ENCODE results near the gene SLC16A7. TPM values are rescaled to one million over a fixed set of nuclear protein-coding genes. Genes with fewer than 3 reads are reported as not detected.

The SLC16A7 gene
- total and polyA plus RNA-seq, 2 of the 8 experiments (the other 6 are each of a cell fraction or from before 2014, with no cell fraction given), result 0.74 to 4.3 TPM

GRCh38 chr12:59808317-59808910 is 212.6 kb downstream of the SLC16A7 start (continued):
- TF ChIP-seq, protein P1, sequence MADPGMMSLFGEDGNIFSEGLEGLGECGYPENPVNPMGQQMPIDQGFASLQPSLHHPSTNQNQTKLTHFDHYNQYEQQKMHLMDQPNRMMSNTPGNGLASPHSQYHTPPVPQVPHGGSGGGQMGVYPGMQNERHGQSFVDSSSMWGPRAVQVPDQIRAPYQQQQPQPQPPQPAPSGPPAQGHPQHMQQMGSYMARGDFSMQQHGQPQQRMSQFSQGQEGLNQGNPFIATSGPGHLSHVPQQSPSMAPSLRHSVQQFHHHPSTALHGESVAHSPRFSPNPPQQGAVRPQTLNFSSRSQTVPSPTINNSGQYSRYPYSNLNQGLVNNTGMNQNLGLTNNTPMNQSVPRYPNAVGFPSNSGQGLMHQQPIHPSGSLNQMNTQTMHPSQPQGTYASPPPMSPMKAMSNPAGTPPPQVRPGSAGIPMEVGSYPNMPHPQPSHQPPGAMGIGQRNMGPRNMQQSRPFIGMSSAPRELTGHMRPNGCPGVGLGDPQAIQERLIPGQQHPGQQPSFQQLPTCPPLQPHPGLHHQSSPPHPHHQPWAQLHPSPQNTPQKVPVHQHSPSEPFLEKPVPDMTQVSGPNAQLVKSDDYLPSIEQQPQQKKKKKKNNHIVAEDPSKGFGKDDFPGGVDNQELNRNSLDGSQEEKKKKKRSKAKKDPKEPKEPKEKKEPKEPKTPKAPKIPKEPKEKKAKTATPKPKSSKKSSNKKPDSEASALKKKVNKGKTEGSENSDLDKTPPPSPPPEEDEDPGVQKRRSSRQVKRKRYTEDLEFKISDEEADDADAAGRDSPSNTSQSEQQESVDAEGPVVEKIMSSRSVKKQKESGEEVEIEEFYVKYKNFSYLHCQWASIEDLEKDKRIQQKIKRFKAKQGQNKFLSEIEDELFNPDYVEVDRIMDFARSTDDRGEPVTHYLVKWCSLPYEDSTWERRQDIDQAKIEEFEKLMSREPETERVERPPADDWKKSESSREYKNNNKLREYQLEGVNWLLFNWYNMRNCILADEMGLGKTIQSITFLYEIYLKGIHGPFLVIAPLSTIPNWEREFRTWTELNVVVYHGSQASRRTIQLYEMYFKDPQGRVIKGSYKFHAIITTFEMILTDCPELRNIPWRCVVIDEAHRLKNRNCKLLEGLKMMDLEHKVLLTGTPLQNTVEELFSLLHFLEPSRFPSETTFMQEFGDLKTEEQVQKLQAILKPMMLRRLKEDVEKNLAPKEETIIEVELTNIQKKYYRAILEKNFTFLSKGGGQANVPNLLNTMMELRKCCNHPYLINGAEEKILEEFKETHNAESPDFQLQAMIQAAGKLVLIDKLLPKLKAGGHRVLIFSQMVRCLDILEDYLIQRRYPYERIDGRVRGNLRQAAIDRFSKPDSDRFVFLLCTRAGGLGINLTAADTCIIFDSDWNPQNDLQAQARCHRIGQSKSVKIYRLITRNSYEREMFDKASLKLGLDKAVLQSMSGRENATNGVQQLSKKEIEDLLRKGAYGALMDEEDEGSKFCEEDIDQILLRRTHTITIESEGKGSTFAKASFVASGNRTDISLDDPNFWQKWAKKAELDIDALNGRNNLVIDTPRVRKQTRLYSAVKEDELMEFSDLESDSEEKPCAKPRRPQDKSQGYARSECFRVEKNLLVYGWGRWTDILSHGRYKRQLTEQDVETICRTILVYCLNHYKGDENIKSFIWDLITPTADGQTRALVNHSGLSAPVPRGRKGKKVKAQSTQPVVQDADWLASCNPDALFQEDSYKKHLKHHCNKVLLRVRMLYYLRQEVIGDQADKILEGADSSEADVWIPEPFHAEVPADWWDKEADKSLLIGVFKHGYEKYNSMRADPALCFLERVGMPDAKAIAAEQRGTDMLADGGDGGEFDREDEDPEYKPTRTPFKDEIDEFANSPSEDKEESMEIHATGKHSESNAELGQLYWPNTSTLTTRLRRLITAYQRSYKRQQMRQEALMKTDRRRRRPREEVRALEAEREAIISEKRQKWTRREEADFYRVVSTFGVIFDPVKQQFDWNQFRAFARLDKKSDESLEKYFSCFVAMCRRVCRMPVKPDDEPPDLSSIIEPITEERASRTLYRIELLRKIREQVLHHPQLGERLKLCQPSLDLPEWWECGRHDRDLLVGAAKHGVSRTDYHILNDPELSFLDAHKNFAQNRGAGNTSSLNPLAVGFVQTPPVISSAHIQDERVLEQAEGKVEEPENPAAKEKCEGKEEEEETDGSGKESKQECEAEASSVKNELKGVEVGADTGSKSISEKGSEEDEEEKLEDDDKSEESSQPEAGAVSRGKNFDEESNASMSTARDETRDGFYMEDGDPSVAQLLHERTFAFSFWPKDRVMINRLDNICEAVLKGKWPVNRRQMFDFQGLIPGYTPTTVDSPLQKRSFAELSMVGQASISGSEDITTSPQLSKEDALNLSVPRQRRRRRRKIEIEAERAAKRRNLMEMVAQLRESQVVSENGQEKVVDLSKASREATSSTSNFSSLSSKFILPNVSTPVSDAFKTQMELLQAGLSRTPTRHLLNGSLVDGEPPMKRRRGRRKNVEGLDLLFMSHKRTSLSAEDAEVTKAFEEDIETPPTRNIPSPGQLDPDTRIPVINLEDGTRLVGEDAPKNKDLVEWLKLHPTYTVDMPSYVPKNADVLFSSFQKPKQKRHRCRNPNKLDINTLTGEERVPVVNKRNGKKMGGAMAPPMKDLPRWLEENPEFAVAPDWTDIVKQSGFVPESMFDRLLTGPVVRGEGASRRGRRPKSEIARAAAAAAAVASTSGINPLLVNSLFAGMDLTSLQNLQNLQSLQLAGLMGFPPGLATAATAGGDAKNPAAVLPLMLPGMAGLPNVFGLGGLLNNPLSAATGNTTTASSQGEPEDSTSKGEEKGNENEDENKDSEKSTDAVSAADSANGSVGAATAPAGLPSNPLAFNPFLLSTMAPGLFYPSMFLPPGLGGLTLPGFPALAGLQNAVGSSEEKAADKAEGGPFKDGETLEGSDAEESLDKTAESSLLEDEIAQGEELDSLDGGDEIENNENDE (IDR thresholded peaks at IDR 0.05; ENCODE audit: insufficient replicate concordance, low read length), result no peak

Measured in H1 (cell line).